CD4-positive, alpha-beta T cell (primary cell): ENCODE measurements around the gene BDKRB2. TPM values are rescaled to one million over a fixed set of nuclear protein-coding genes. Genes with fewer than 3 reads are reported as not detected.

Experiments used
- ATAC-seq: fragments of 200-7000 bp; cut with Tn5 transposase; one replicate; pipeline ENCODE4 v1.10.0; 2022; ENCODE audit warnings: mild to moderate bottlenecking; ENCODE audit not compliant: poor library complexity
- CTCF ChIA-PET: fragments of 350-600 bp; sonication (Branson Sonifier 250); formaldehyde crosslinking; loops from one replicate; lab custom pipeline; 2021; ENCODE audit warnings: antibody characterized with exemption, inconsistent platforms; lab: Charles Lee
- POLR2A ChIA-PET: fragments of 350-600 bp; sonication (Branson Sonifier 250); formaldehyde crosslinking; loops from one replicate; lab custom pipeline; 2021; ENCODE audit warnings: antibody characterized with exemption, inconsistent platforms; lab: Charles Lee
- DNase-seq, 14 experiments: peaks; one replicate each; pipeline ENCODE4 v3.0.0-alpha.2; 2013 to 2020; ENCODE audit warnings: mixed read lengths in 2 of 14
- H3K27ac ChIP-seq, 2 donors: one replicate each; pipeline versions ENCODE4 v1.5.1 to v1.7.0; 2013; ENCODE audit warnings: low read length in 2 of 2, low read depth in 1 of 2, mild to moderate bottlenecking in 1 of 2
- H3K27me3 ChIP-seq, 2 experiments: 1 replicate in 1 of 2; 2 replicates in 1 of 2; pipeline versions ENCODE4 v1.6.1 to v1.7.0; 2013; ENCODE audit warnings: low read length in 2 of 2, control low read depth in 1 of 2, mild to moderate bottlenecking in 1 of 2, moderate library complexity in 1 of 2; ENCODE audit not compliant: insufficient read depth in 2 of 2, control insufficient read depth in 1 of 2
- H3K36me3 ChIP-seq: one replicate; pipeline ENCODE4 v1.6.1; 2013; ENCODE audit warnings: low read length, control low read depth; ENCODE audit not compliant: insufficient read depth
- H3K4me1 ChIP-seq: one replicate; pipeline ENCODE4 v1.6.1; 2013; ENCODE audit warnings: low read length, control low read depth; ENCODE audit not compliant: insufficient read depth
- H3K4me3 ChIP-seq: one replicate; pipeline ENCODE4 v1.5.1; 2013; ENCODE audit warnings: mild to moderate bottlenecking, low read length, moderate library complexity
- H3K9me3 ChIP-seq, 2 experiments: 1 replicate in 1 of 2; 2 replicates in 1 of 2; pipeline versions ENCODE4 v1.6.1 to v1.7.0; 2013; ENCODE audit warnings: low read length in 2 of 2, mild to moderate bottlenecking in 2 of 2, control low read depth in 1 of 2, moderate library complexity in 1 of 2; ENCODE audit not compliant: control insufficient read depth in 1 of 2, insufficient read depth in 1 of 2
- H3K27ac Mint-ChIP-seq: one replicate; pipeline ENCODE4 v1.8.0; 2020; ENCODE audit warnings: mixed read lengths
- H3K27me3 Mint-ChIP-seq: one replicate; pipeline ENCODE4 v1.8.0; 2021; ENCODE audit warnings: mixed read lengths
- H3K36me3 Mint-ChIP-seq: one replicate; pipeline ENCODE4 v1.8.0; 2021; ENCODE audit warnings: low read depth, mixed read lengths
- H3K4me1 Mint-ChIP-seq: one replicate; pipeline ENCODE4 v1.8.0; 2021; ENCODE audit warnings: low read depth, mixed read lengths
- H3K4me3 Mint-ChIP-seq: one replicate; pipeline ENCODE4 v1.8.0; 2020; ENCODE audit warnings: mild to moderate bottlenecking, mixed read lengths
- H3K9me3 Mint-ChIP-seq: one replicate; pipeline ENCODE4 v1.8.0; 2020; ENCODE audit warnings: mixed read lengths
- CTCF ChIP-seq: fragments of 200-600 bp; IDR thresholded peaks from one replicate; pipeline ENCODE4 v1.8.0; 2022; ENCODE audit warnings: antibody characterized with exemption, mild to moderate bottlenecking
- intact Hi-C, 2 experiments: fragments of 100-400 bp; cut with DNase I in 1 of 2; cut with micrococcal nuclease in 1 of 2; formaldehyde crosslinking; loops; one replicate each; pipeline versions ENCODE4 v1.15.1 to v1.9.0; 2023 to 2025; cut with DNase I, micrococcal nuclease
- total RNA-seq, 174 experiments: library from RNA in 2 of 174; stranded (reverse) in 2 of 174; gene quantifications; one replicate each; pipeline ENCODE4 v1.2.3 and lab custom pipeline; 2021 to 2026

The BDKRB2 gene
- total RNA-seq, 2 experiments from 2014 or later, result not detected

DNA sequence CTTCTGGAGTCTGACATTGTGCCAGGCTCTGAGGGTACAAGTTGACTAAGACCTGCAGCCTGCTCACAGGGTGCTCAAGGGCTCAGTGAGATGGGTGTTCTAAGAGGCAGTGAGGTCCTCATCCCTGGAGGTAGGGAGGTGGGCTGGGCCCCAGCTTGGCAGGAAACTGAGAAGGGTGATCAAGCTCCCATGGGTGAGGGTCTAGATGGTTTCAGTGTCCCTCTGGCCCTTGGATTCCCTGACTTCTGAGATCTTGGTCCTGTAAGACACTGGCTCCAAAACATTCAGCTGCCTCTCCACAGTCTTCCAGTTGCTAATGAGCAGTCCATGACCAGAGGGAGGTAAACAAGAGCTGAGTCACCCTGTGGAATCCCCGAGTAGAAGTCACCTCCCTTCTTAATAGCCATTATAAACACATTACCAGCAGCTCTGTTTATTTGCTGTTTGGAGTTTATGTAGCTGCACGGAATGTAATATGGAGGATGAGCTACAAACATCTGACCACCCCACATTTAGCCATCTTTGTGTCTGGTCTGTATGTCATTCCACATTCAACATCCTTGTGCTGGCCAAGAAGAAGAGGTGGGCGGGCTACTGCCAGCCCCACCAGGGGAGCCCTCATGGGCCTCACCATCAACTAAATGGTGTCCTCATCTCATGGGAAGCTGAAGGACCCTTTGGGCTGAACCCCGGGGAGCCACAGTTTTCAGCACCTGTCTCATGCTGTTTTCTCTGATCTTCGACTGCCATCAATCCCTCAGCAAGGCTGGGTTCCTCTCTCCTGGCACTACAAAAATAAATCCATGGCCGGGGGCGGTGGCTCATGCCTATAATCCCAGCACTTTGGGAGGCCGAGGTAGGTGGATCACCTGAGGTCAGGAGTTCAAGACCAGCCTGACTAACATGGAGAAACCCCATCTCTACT, 37.2 kb upstream of the BDKRB2 start:
- no peak for DNase-seq
- Mint-ChIP-seq H3K27me3 (peaks cover 4% of the 10 kb centered on the region), H3K9me3 (no peaks in the 10 kb centered on the region), H3K36me3 (no peaks in the 10 kb centered on the region), H3K4me1 (no peaks in the 10 kb centered on the region), H3K4me3 (no peak overlapping the region), H3K27ac (no peak overlapping the region)
- Histone ChIP-seq H3K4me1 (no peaks in the 10 kb centered on the region), H3K36me3 (no peaks in the 10 kb centered on the region), H3K27me3 (no peaks in the 10 kb centered on the region), H3K4me3 (no peak overlapping the region), H3K9me3 (no peaks in the 10 kb centered on the region), H3K27ac (no peak overlapping the region)
- intact Hi-C loops, result no loop called here
- ChIA-PET CTCF (no interaction called here), POLR2A (no interaction called here)
- TF ChIP-seq CTCF, result no peak
- ATAC-seq, result no peak

- DNase-seq, result no peak
- H3K36me3 ChIP-seq, result no peaks in the 10 kb centered on the region
- ChIA-PET CTCF (no interaction called here), POLR2A (no interaction called here)
- Mint-ChIP-seq H3K27ac (no peak overlapping the region), H3K9me3 (no peaks in the 10 kb centered on the region), H3K4me3 (no peak overlapping the region), H3K27me3 (peaks cover 8% of the 10 kb centered on the region), H3K4me1 (no peaks in the 10 kb centered on the region), H3K36me3 (no peaks in the 10 kb centered on the region)
- intact Hi-C loops, result no loop called here
- no peaks in the 10 kb centered on the region for H3K27me3 ChIP-seq
- no peaks in the 10 kb centered on the region for H3K9me3 ChIP-seq
- TF ChIP-seq CTCF, result no peak
- H3K4me1 ChIP-seq, result no peaks in the 10 kb centered on the region
- H3K4me3 ChIP-seq, result no peak overlapping the region
- H3K27ac ChIP-seq, result no peak overlapping the region
- ATAC-seq, result no peak
Observed at GRCh38 chr14:96168581-96168980, 36.1 kb upstream of the BDKRB2 start.

GRCh38 chr14:96170961-96171592, 33.6 kb upstream of the BDKRB2 start:
- no peak overlapping the region for H3K4me3 Mint-ChIP-seq
- no peaks in the 10 kb centered on the region for H3K4me1 Mint-ChIP-seq
- no peaks in the 10 kb centered on the region for H3K9me3 ChIP-seq
- ChIA-PET CTCF (no interaction called here), POLR2A (no interaction called here)
- no peak overlapping the region for H3K27ac ChIP-seq
- H3K36me3 ChIP-seq, result no peaks in the 10 kb centered on the region
- H3K27me3 Mint-ChIP-seq, result peaks cover 18% of the 10 kb centered on the region
- DNase-seq (no peak), ATAC-seq (no peak)
- intact Hi-C loops, result no loop called here
- no peaks in the 10 kb centered on the region for H3K27me3 ChIP-seq
- no peak overlapping the region for H3K4me3 ChIP-seq
- no peak overlapping the region for H3K27ac Mint-ChIP-seq
- H3K36me3 Mint-ChIP-seq, result no peaks in the 10 kb centered on the region
- H3K9me3 Mint-ChIP-seq, result no peaks in the 10 kb centered on the region
- H3K4me1 ChIP-seq, result no peaks in the 10 kb centered on the region
- no peak for TF ChIP-seq CTCF
